A673 (cell line): ENCODE results near the gene UST. TPM values are rescaled to one million over a fixed set of nuclear protein-coding genes. Genes with fewer than 3 reads are reported as not detected.
A peak's percentile ranks its signal among the peaks of the same experiment; 100 is the strongest.

Experiments
- BruUV-seq: library from RNA; stranded (reverse); fragments of 400-500 nt; replicated peaks from 2 replicates; lab custom pipeline; 2021; lab: Mats Ljungman, UMichigan
- CTCF ChIA-PET: fragments of 300-600 bp; sonication (Branson Sonifier 250); formaldehyde crosslinking; loops from one replicate; lab custom pipeline; 2022; ENCODE audit warnings: antibody characterized with exemption; lab: Charles Lee
- POLR2A ChIA-PET: fragments of 300-600 bp; sonication (Branson Sonifier 250); formaldehyde crosslinking; loops from one replicate; lab custom pipeline; 2022; ENCODE audit warnings: antibody characterized with exemption; ENCODE audit not compliant: low non-redundant PET; lab: Charles Lee
- DNase-seq: peaks from one replicate; pipeline ENCODE4 v3.0.0-alpha.2; 2015; ENCODE audit warnings: low spot score
- H3K27ac ChIP-seq: fragments of 200-600 bp; sonication (generic); 2 replicates; pipeline ENCODE4 v1.5.1; 2016; ENCODE audit warnings: mixed run types, low read depth, mild to moderate bottlenecking, mixed read lengths, antibody characterized with exemption, low read length; ENCODE audit not compliant: poor library complexity, severe bottlenecking
- H3K27me3 ChIP-seq: fragments of 200-600 bp; sonication (generic); replicated peaks from 2 replicates; pipeline ENCODE4 v1.6.1; 2017; ENCODE audit warnings: mixed run types, low read depth, mild to moderate bottlenecking, mixed read lengths, antibody characterized with exemption, low read length; ENCODE audit not compliant: insufficient read depth, poor library complexity
- H3K36me3 ChIP-seq: fragments of 200-600 bp; sonication (generic); 2 replicates; pipeline ENCODE4 v1.6.1; 2016; ENCODE audit warnings: mixed run types, mild to moderate bottlenecking, mixed read lengths, antibody characterized with exemption, low read length; ENCODE audit not compliant: insufficient read depth, poor library complexity, severe bottlenecking
- H3K4me1 ChIP-seq: fragments of 200-600 bp; sonication (generic); 2 replicates; pipeline ENCODE4 v1.6.1; 2017; ENCODE audit warnings: mixed run types, mild to moderate bottlenecking, mixed read lengths, antibody characterized with exemption, low read length; ENCODE audit not compliant: insufficient read depth, poor library complexity, severe bottlenecking
- H3K4me3 ChIP-seq: fragments of 200-600 bp; sonication (generic); 2 replicates; pipeline ENCODE4 v1.5.1; 2016; ENCODE audit warnings: low read depth, mixed run types, mild to moderate bottlenecking, mixed read lengths, low read length; ENCODE audit not compliant: poor library complexity, severe bottlenecking
- H3K9me3 ChIP-seq: fragments of 200-600 bp; sonication (generic); 2 replicates; pipeline ENCODE4 v1.6.1; 2016; ENCODE audit warnings: mixed run types, low read depth, mild to moderate bottlenecking, mixed read lengths, antibody characterized with exemption, low read length; ENCODE audit not compliant: poor library complexity, severe bottlenecking
- CTCF ChIP-seq: fragments of 300-800, 200-600 bp; sonication (generic); conservative IDR thresholded peaks from 2 replicates; pipeline ENCODE4 v1.5.1; 2017; ENCODE audit warnings: low read depth, mild to moderate bottlenecking, antibody characterized with exemption, low read length, moderate library complexity, mixed read lengths
- EZH2 ChIP-seq: fragments of 200-600 bp; sonication (generic); IDR thresholded peaks from 2 replicates; pipeline ENCODE4 v1.6.1; 2017; ENCODE audit warnings: borderline replicate concordance, low read depth, mild to moderate bottlenecking, mixed read lengths, antibody characterized with exemption, low read length; ENCODE audit not compliant: poor library complexity, severe bottlenecking
- intact Hi-C: fragments of 100-400 bp; cut with micrococcal nuclease; formaldehyde crosslinking; loops from one replicate; pipeline ENCODE4 v1.10.0; 2022; ENCODE audit not compliant: unreplicated experiment
- total RNA-seq: library from RNA; stranded (reverse); gene quantifications from 2 replicates; pipeline ENCODE4 v1.2.3, GENCODE V29; 2021

The UST gene
- total RNA-seq, 1 experiment from 2014 or later: 1.5 TPM

GRCh38 chr6:149082320-149082719 lies 335.5 kb downstream of the UST start:
- ChIA-PET POLR2A (no interaction called here), CTCF (interaction anchor here (0.5 to 2.0 kb wide), 5 partner anchors 21 to 391 kb away, joined by 3 to 20 read pairs (median 3); no protein-coding TSS in a partner anchor)
- Histone ChIP-seq H3K4me1 (no peaks in the 10 kb centered on the region), H3K27ac (no peak overlapping the region), H3K4me3 (no peak overlapping the region), H3K27me3 (peaks cover 8% of the 10 kb centered on the region), H3K36me3 (no peaks in the 10 kb centered on the region), H3K9me3 (no peaks in the 10 kb centered on the region)
- TF ChIP-seq EZH2 (no peak), CTCF (peak; percentile 86)
- DNase-seq: peak; percentile 64
- BruUV-seq: no TSS peak
- intact Hi-C loops: loop anchor here (1.0 kb wide), 2 partner anchors 350 to 435 kb away; no protein-coding TSS in a partner anchor

- H3K9me3 ChIP-seq: no peaks in the 10 kb centered on the region
- intact Hi-C loops: no loop called here
- TF ChIP-seq EZH2 (no peak), CTCF (no peak)
- BruUV-seq: no TSS peak
- H3K4me1 ChIP-seq: no peaks in the 10 kb centered on the region
- H3K27ac ChIP-seq: no peak overlapping the region
- no peaks in the 10 kb centered on the region for H3K36me3 ChIP-seq
- H3K27me3 ChIP-seq: peaks cover 8% of the 10 kb centered on the region
- no peak overlapping the region for H3K4me3 ChIP-seq
- CTCF ChIA-PET: no interaction called here
- DNase-seq: no peak
- POLR2A ChIA-PET: no interaction called here
Measured at GRCh38 chr6:149084026-149084425, 337.2 kb downstream of the UST start.

- peaks cover 8% of the 10 kb centered on the region for H3K27me3 ChIP-seq
- no TSS peak for BruUV-seq
- no peaks in the 10 kb centered on the region for H3K9me3 ChIP-seq
- intact Hi-C loops: no loop called here
- ChIA-PET POLR2A (no interaction called here), CTCF (no interaction called here)
- TF ChIP-seq CTCF (no peak), EZH2 (no peak)
- no peak overlapping the region for H3K4me3 ChIP-seq
- H3K27ac ChIP-seq: no peak overlapping the region
- H3K4me1 ChIP-seq: no peaks in the 10 kb centered on the region
- no peak for DNase-seq
- no peaks in the 10 kb centered on the region for H3K36me3 ChIP-seq
Measured at GRCh38 chr6:149084808-149085556, 338.2 kb downstream of the UST start.
